WTC11 (cell line): ENCODE results near the gene DPP10. TPM values are rescaled to one million over a fixed set of nuclear protein-coding genes. Genes with fewer than 3 reads are reported as not detected.

Experiments used
- ATAC-seq: fragments of 200-7000 bp; cut with Tn5 transposase; 2 replicates; pipeline ENCODE4 v1.10.0; 2021; ENCODE audit warnings: mild to moderate bottlenecking, moderate library complexity
- CTCF ChIA-PET: fragments of 300-600 bp; sonication (Branson Sonifier 250); formaldehyde crosslinking; loops from one replicate; lab custom pipeline; 2021; ENCODE audit warnings: antibody characterized with exemption; lab: Charles Lee
- POLR2A ChIA-PET: fragments of 350-600 bp; sonication (Branson Sonifier 250); formaldehyde crosslinking; loops from one replicate; lab custom pipeline; 2021; ENCODE audit warnings: antibody characterized with exemption; lab: Charles Lee
- DNase-seq: peaks from one replicate; pipeline ENCODE4 v3.0.0; 2021; ENCODE audit warnings: low spot score
- H3K27ac Mint-ChIP-seq: 2 replicates; pipeline ENCODE4 v1.8.0; 2021; ENCODE audit warnings: mixed read lengths
- H3K27me3 Mint-ChIP-seq: 2 replicates; pipeline ENCODE4 v1.8.0; 2021; ENCODE audit warnings: low read depth, mild to moderate bottlenecking, moderate library complexity, mixed read lengths
- H3K36me3 Mint-ChIP-seq: 2 replicates; pipeline ENCODE4 v1.8.0; 2021; ENCODE audit warnings: mixed read lengths
- H3K4me1 Mint-ChIP-seq: 2 replicates; pipeline ENCODE4 v1.8.0; 2022; ENCODE audit warnings: mixed read lengths
- H3K4me3 Mint-ChIP-seq: 2 replicates; pipeline ENCODE4 v1.8.0; 2021; ENCODE audit warnings: mild to moderate bottlenecking, moderate library complexity, mixed read lengths
- H3K9me3 Mint-ChIP-seq: 2 replicates; pipeline ENCODE4 v1.8.0; 2021; ENCODE audit warnings: mixed read lengths
- IRF2 ChIP-seq: sonication (generic); formaldehyde crosslinking; IDR thresholded peaks from 2 replicates; pipeline ENCODE4 v1.8.0; 2022; ENCODE audit warnings: low read depth, missing genetic modification reagents, borderline replicate concordance
- JUN ChIP-seq: sonication (generic); formaldehyde crosslinking; IDR thresholded peaks from 2 replicates; pipeline ENCODE4 v1.8.0; 2023; ENCODE audit warnings: mild to moderate bottlenecking, missing genetic modification reagents
- NFE2L1 ChIP-seq: sonication (generic); formaldehyde crosslinking; IDR thresholded peaks from 2 replicates; pipeline ENCODE4 v1.8.1; 2023; ENCODE audit warnings: missing genetic modification reagents
- NFYB ChIP-seq: sonication (generic); formaldehyde crosslinking; conservative IDR thresholded peaks from 2 replicates; pipeline ENCODE4 v1.8.0; 2022; ENCODE audit warnings: low read depth, missing genetic modification reagents
- NR2C2 ChIP-seq: sonication (generic); formaldehyde crosslinking; IDR thresholded peaks from 2 replicates; pipeline ENCODE4 v1.8.0; 2022; ENCODE audit warnings: mild to moderate bottlenecking, missing genetic modification reagents
- NR3C1 ChIP-seq: sonication (generic); formaldehyde crosslinking; conservative IDR thresholded peaks from 2 replicates; pipeline ENCODE4 v1.8.1; 2023; ENCODE audit warnings: low read depth, mild to moderate bottlenecking, missing genetic modification reagents
- PRRX2 ChIP-seq: fragments of 250-450 bp; sonication (Bioruptor Pico); IDR thresholded peaks from 2 replicates; pipeline ENCODE4 v1.8.0; 2021; ENCODE audit warnings: mild to moderate bottlenecking
- SOX15 ChIP-seq: fragments of 250-450 bp; sonication (Bioruptor Pico); IDR thresholded peaks from 2 replicates; pipeline ENCODE4 v1.9.0; 2021; ENCODE audit warnings: mild to moderate bottlenecking
- SP1 ChIP-seq: sonication (generic); formaldehyde crosslinking; conservative IDR thresholded peaks from 2 replicates; pipeline ENCODE4 v1.8.1; 2022; ENCODE audit warnings: missing genetic modification reagents
- TCF7 ChIP-seq: sonication (generic); formaldehyde crosslinking; IDR thresholded peaks from 2 replicates; pipeline ENCODE4 v1.8.0; 2022; ENCODE audit warnings: mild to moderate bottlenecking, low read depth, missing genetic modification reagents, moderate library complexity
- TEAD4 ChIP-seq: sonication (generic); formaldehyde crosslinking; IDR thresholded peaks from 2 replicates; pipeline ENCODE4 v1.8.0; 2022; ENCODE audit warnings: mild to moderate bottlenecking, missing genetic modification reagents
- ZBTB21 ChIP-seq: sonication (generic); formaldehyde crosslinking; IDR thresholded peaks from 2 replicates; pipeline ENCODE4 v1.8.1; 2023; ENCODE audit warnings: mild to moderate bottlenecking, missing genetic modification reagents, borderline replicate concordance
- ZBTB43 ChIP-seq: sonication (generic); formaldehyde crosslinking; IDR thresholded peaks from 2 replicates; pipeline ENCODE4 v1.8.1; 2023; ENCODE audit warnings: mild to moderate bottlenecking, missing genetic modification reagents
- ZNF423 ChIP-seq: fragments of 250-450 bp; sonication (Bioruptor Pico); IDR thresholded peaks from 2 replicates; pipeline ENCODE4 v2.1.2; 2022; ENCODE audit warnings: mild to moderate bottlenecking, moderate library complexity
- ZNF425 ChIP-seq: fragments of 250-450 bp; sonication (Bioruptor Pico); conservative IDR thresholded peaks from 2 replicates; pipeline ENCODE4 v1.9.0; 2021; ENCODE audit warnings: mild to moderate bottlenecking
- ZNF532 ChIP-seq: fragments of 250-450 bp; sonication (Bioruptor Pico); IDR thresholded peaks from 2 replicates; pipeline ENCODE4 v1.9.0; 2021; ENCODE audit warnings: mild to moderate bottlenecking, borderline replicate concordance
- total RNA-seq: library from RNA; stranded (reverse); gene quantifications from 3 replicates; pipeline ENCODE4 v1.2.3, GENCODE V29; 2021
- TF ChIP-seq, protein P1 (sequence below): sonication (generic); formaldehyde crosslinking; conservative IDR thresholded peaks from 2 replicates; pipeline ENCODE4 v1.8.1; 2023; ENCODE audit warnings: mild to moderate bottlenecking, low read depth, missing genetic modification reagents, moderate library complexity
- TF ChIP-seq, protein P2 (sequence below): fragments of 250-450 bp; sonication (Bioruptor Pico); IDR thresholded peaks from 2 replicates; pipeline ENCODE4 v1.9.0; 2021; ENCODE audit warnings: mild to moderate bottlenecking

The DPP10 gene
- total RNA-seq, 1 experiment from 2014 or later, result 4.0 TPM

GRCh38 chr2:115105966-115106365 lies 663.5 kb downstream of the DPP10 start:
- H3K27me3 Mint-ChIP-seq, result peaks cover 3% of the 10 kb centered on the region; the same call in 1 of the 2 replicates
- no peak overlapping the region for H3K27ac Mint-ChIP-seq
- ChIA-PET POLR2A (no interaction called here), CTCF (no interaction called here)
- H3K4me3 Mint-ChIP-seq, result no peak overlapping the region
- DNase-seq (no peak), ATAC-seq (no peak)
- no peak for TF ChIP-seq ZNF425 (CRISPR knock-in tag)
- TF ChIP-seq TCF7 (CRISPR knock-in tag), result no peak
- TF ChIP-seq NFE2L1 (CRISPR knock-in tag), result no peak
- TF ChIP-seq, protein P1, sequence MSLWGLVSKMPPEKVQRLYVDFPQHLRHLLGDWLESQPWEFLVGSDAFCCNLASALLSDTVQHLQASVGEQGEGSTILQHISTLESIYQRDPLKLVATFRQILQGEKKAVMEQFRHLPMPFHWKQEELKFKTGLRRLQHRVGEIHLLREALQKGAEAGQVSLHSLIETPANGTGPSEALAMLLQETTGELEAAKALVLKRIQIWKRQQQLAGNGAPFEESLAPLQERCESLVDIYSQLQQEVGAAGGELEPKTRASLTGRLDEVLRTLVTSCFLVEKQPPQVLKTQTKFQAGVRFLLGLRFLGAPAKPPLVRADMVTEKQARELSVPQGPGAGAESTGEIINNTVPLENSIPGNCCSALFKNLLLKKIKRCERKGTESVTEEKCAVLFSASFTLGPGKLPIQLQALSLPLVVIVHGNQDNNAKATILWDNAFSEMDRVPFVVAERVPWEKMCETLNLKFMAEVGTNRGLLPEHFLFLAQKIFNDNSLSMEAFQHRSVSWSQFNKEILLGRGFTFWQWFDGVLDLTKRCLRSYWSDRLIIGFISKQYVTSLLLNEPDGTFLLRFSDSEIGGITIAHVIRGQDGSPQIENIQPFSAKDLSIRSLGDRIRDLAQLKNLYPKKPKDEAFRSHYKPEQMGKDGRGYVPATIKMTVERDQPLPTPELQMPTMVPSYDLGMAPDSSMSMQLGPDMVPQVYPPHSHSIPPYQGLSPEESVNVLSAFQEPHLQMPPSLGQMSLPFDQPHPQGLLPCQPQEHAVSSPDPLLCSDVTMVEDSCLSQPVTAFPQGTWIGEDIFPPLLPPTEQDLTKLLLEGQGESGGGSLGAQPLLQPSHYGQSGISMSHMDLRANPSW, result no peak
- TF ChIP-seq IRF2 (CRISPR knock-in tag), result no peak
- no peak for TF ChIP-seq ZBTB43 (CRISPR knock-in tag)
- no peak for TF ChIP-seq TEAD4 (CRISPR knock-in tag)
- TF ChIP-seq ZNF532, result no peak
- H3K4me1 Mint-ChIP-seq, result no peaks in the 10 kb centered on the region
- peaks cover 12% of the 10 kb centered on the region for H3K36me3 Mint-ChIP-seq
- H3K9me3 Mint-ChIP-seq, result peaks cover 23% of the 10 kb centered on the region

DNA sequence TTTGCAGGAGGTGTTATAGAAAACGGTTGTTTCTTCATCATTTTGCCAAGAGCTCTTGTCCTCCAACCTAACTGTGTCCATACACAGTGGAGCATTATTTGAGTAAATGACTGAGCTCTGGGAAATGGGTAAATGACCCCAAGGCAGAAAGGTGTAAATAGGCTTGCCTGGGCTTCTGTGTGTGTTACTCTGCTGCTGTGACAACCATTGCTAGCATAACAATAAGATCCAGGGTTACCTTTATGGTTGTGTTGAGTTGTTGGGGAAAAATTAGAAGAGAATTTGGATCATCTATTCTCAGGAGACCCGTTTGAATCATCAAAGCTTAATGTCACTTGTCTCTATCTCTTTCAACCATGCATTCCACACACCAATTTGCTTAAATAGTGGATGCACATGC lies 672.7 kb downstream of the DPP10 start:
- no peak overlapping the region for H3K27ac Mint-ChIP-seq
- DNase-seq (no peak), ATAC-seq (peak; percentile 64)
- no peak overlapping the region for H3K4me3 Mint-ChIP-seq
- peaks cover 28% of the 10 kb centered on the region for H3K9me3 Mint-ChIP-seq
- TF ChIP-seq ZNF425 (CRISPR knock-in tag), result no peak
- no peak for TF ChIP-seq NR2C2 (CRISPR knock-in tag)
- TF ChIP-seq PRRX2 (CRISPR knock-in tag), result no peak
- no peak for TF ChIP-seq NR3C1
- TF ChIP-seq NFYB (CRISPR knock-in tag), result no peak
- no peak for TF ChIP-seq JUN (CRISPR knock-in tag)
- no peak for TF ChIP-seq ZBTB21 (CRISPR knock-in tag)
- TF ChIP-seq ZNF423, result no peak
- no peak for TF ChIP-seq SP1 (CRISPR knock-in tag)
- TF ChIP-seq ZBTB43 (CRISPR knock-in tag), result no peak
- TF ChIP-seq, protein P2, sequence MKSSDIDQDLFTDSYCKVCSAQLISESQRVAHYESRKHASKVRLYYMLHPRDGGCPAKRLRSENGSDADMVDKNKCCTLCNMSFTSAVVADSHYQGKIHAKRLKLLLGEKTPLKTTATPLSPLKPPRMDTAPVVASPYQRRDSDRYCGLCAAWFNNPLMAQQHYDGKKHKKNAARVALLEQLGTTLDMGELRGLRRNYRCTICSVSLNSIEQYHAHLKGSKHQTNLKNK, result no peak
- no peak for TF ChIP-seq SOX15 (CRISPR knock-in tag)
- CTCF ChIA-PET, result no interaction called here
- POLR2A ChIA-PET, result no interaction called here
- no peaks in the 10 kb centered on the region; the same call in 1 of the 2 replicates for H3K27me3 Mint-ChIP-seq
- H3K36me3 Mint-ChIP-seq, result peaks cover 16% of the 10 kb centered on the region
- H3K4me1 Mint-ChIP-seq, result peaks cover 19% of the 10 kb centered on the region
